Measurements from ENCODE around the gene PPP1R17. TPM values are rescaled to one million over a fixed set of nuclear protein-coding genes. Genes with fewer than 3 reads are reported as not detected.

Gene PPP1R17
- total RNA-seq, 1 experiment from 2014 or later, result not detected

DNA sequence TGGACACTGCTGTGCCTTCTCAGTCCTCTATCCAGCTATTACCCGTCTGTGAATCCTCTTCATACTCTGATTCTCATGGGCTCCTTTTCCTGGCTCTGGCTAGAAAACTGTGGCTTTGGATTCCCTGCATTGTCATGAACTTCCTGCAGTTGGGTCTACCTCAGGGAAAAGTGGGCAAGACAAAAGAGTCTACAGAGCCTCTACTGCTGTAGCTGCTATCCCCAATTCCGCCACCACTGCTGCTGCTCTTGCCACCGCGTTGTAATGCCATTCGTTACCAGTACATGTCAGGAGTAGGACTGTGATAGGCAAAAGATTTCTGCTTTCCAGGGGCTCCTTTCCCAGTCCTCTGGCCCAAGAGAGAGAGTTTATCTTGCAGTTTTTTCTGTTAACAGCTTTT is 23.9 kb upstream of the PPP1R17 start:
- H3K9me3 ChIP-seq, result no peaks in the 10 kb centered on the region
- DNase-seq, result peak in 1 of 2 experiments; percentile 13
- no peaks in the 10 kb centered on the region for H3K4me1 ChIP-seq
- H3K9me3 Mint-ChIP-seq (ENCODE audit: unreplicated experiment), result no peaks in the 10 kb centered on the region
- TF ChIP-seq, protein P1, sequence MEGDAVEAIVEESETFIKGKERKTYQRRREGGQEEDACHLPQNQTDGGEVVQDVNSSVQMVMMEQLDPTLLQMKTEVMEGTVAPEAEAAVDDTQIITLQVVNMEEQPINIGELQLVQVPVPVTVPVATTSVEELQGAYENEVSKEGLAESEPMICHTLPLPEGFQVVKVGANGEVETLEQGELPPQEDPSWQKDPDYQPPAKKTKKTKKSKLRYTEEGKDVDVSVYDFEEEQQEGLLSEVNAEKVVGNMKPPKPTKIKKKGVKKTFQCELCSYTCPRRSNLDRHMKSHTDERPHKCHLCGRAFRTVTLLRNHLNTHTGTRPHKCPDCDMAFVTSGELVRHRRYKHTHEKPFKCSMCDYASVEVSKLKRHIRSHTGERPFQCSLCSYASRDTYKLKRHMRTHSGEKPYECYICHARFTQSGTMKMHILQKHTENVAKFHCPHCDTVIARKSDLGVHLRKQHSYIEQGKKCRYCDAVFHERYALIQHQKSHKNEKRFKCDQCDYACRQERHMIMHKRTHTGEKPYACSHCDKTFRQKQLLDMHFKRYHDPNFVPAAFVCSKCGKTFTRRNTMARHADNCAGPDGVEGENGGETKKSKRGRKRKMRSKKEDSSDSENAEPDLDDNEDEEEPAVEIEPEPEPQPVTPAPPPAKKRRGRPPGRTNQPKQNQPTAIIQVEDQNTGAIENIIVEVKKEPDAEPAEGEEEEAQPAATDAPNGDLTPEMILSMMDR (IDR thresholded peaks at IDR 0.05; ENCODE audit: insufficient read depth in 1 of 2, low read depth in 1 of 2, low read length in 1 of 2, severe bottlenecking in 1 of 2, unreplicated experiment in 1 of 2), result peak; percentile 26 to 33
- POLR2A ChIA-PET, result no interaction called here
- no peaks in the 10 kb centered on the region for H3K36me3 Mint-ChIP-seq (ENCODE audit: insufficient read depth, unreplicated experiment)
- no peak overlapping the region for H3K4me3 ChIP-seq (ENCODE audit: low read depth, low read length)
- intact Hi-C loops (cut with micrococcal nuclease; ENCODE audit: unreplicated experiment), result no loop called here
- no peak overlapping the region for H3K27ac Mint-ChIP-seq (ENCODE audit: unreplicated experiment)
- no peak overlapping the region for H3K4me3 Mint-ChIP-seq (ENCODE audit: unreplicated experiment)
- H3K4me1 Mint-ChIP-seq (ENCODE audit: low read depth, unreplicated experiment), result no peaks in the 10 kb centered on the region
- CTCF ChIA-PET, result no interaction called here
- no TSS peak for BruUV-seq (replicated peaks)
- no peaks in the 10 kb centered on the region for H3K36me3 ChIP-seq (ENCODE audit: control insufficient read depth, insufficient read depth, low read length)
- H3K27me3 Mint-ChIP-seq (ENCODE audit: insufficient read depth, unreplicated experiment), result peaks cover 33% of the 10 kb centered on the region
- no peaks in the 10 kb centered on the region for H3K27me3 ChIP-seq (replicated peaks; ENCODE audit: control insufficient read depth, insufficient read depth, low read length)

DNA sequence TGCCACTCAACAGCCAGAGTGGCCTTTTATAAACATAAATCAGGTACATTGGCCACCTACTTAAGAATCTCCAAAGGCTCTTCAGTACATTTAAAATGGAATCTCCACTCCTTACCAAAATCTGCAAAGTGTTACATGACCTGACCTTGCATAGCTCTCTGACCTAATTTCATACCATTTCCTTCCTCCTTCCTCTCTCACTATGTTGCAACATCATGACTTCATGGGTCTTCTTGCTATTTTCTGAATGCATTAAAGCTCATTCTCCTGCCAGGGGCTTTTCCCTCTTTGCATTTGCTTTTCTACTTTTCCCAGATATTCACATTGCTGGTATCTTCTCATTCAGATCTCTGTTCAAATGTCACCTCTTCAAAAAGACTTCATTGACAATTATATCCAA is 22.1 kb upstream of the PPP1R17 start:
- intact Hi-C loops (cut with micrococcal nuclease; ENCODE audit: unreplicated experiment), result no loop called here

DNA sequence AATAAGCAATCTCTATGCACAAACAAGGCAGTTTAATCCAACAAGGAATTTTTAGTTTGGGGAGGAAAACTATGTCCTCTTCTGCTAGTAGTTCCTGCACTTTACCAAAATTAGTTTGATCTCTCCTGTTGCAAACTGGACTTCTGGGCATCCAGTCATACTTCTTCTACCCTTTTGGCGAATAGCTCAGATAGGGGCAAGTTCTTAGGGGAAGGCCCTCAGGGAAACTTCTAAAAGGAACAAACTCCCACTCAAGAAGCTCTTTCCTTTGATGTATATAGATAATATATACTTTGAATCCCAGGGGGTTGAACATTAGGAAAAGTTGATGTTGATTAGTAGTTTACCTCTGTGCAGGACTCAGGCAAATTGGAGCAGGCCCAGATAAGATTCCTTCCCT is 21.5 kb upstream of the PPP1R17 start:
- Mint-ChIP-seq H3K27me3 (ENCODE audit: insufficient read depth, unreplicated experiment) (peaks cover 32% of the 10 kb centered on the region), H3K36me3 (ENCODE audit: insufficient read depth, unreplicated experiment) (no peaks in the 10 kb centered on the region), H3K9me3 (ENCODE audit: unreplicated experiment) (no peaks in the 10 kb centered on the region), H3K4me1 (ENCODE audit: low read depth, unreplicated experiment) (no peaks in the 10 kb centered on the region), H3K4me3 (ENCODE audit: unreplicated experiment) (no peak overlapping the region), H3K27ac (ENCODE audit: unreplicated experiment) (no peak overlapping the region)
- no peaks in the 10 kb centered on the region for H3K27me3 ChIP-seq (replicated peaks; ENCODE audit: control insufficient read depth, insufficient read depth, low read length)
- no peaks in the 10 kb centered on the region for H3K4me1 ChIP-seq
- no peaks in the 10 kb centered on the region for H3K36me3 ChIP-seq (ENCODE audit: control insufficient read depth, insufficient read depth, low read length)
- H3K4me3 ChIP-seq (ENCODE audit: low read depth, low read length), result no peak overlapping the region
- TF ChIP-seq, protein P1 (IDR thresholded peaks at IDR 0.05; ENCODE audit: insufficient read depth in 1 of 2, low read depth in 1 of 2, low read length in 1 of 2, severe bottlenecking in 1 of 2, unreplicated experiment in 1 of 2), result no peak
- intact Hi-C loops (cut with micrococcal nuclease; ENCODE audit: unreplicated experiment), result no loop called here
- H3K9me3 ChIP-seq, result no peaks in the 10 kb centered on the region
- ChIA-PET POLR2A (no interaction called here), CTCF (interaction anchor here (0.6 kb wide), 1 partner anchor 188 kb away, joined by 3 read pairs; no protein-coding TSS in a partner anchor)
- no peak for DNase-seq
- no TSS peak for BruUV-seq (replicated peaks)

More for the DNA sequence above, 22.1 kb upstream of the PPP1R17 start:
- ChIA-PET POLR2A (no interaction called here), CTCF (no interaction called here)
- H3K4me3 Mint-ChIP-seq (ENCODE audit: unreplicated experiment), result no peak overlapping the region
- Histone ChIP-seq H3K36me3 (ENCODE audit: control insufficient read depth, insufficient read depth, low read length) (no peaks in the 10 kb centered on the region), H3K9me3 (no peaks in the 10 kb centered on the region), H3K4me1 (no peaks in the 10 kb centered on the region), H3K27me3 (replicated peaks; ENCODE audit: control insufficient read depth, insufficient read depth, low read length) (no peaks in the 10 kb centered on the region), H3K4me3 (ENCODE audit: low read depth, low read length) (no peak overlapping the region)
- no TSS peak for BruUV-seq (replicated peaks)
- peaks cover 32% of the 10 kb centered on the region for H3K27me3 Mint-ChIP-seq (ENCODE audit: insufficient read depth, unreplicated experiment)
- DNase-seq, result no peak
- H3K4me1 Mint-ChIP-seq (ENCODE audit: low read depth, unreplicated experiment), result no peaks in the 10 kb centered on the region
- H3K9me3 Mint-ChIP-seq (ENCODE audit: unreplicated experiment), result no peaks in the 10 kb centered on the region
- H3K27ac Mint-ChIP-seq (ENCODE audit: unreplicated experiment), result no peak overlapping the region
- TF ChIP-seq, protein P1 (IDR thresholded peaks at IDR 0.05; ENCODE audit: insufficient read depth in 1 of 2, low read depth in 1 of 2, low read length in 1 of 2, severe bottlenecking in 1 of 2, unreplicated experiment in 1 of 2), result no peak
- no peaks in the 10 kb centered on the region for H3K36me3 Mint-ChIP-seq (ENCODE audit: insufficient read depth, unreplicated experiment)
